Mucosa of gallbladder (tissue), 1 donor: ENCODE results near the gene SETBP1. TPM values are rescaled to one million over a fixed set of nuclear protein-coding genes. Genes with fewer than 3 reads are reported as not detected.

ENCODE experiments used
- DNase-seq: peaks from one replicate; pipeline ENCODE4 v3.0.0-alpha.2; 2020; ENCODE audit warnings: low spot score
- total RNA-seq: library from RNA; stranded (reverse); gene quantifications from one replicate; pipeline ENCODE4 v1.2.1, GENCODE V29; 2021
- donor health status: DM: no; HTN: no; CAD: no.

The SETBP1 gene
- 36.2 TPM for total RNA-seq

DNA sequence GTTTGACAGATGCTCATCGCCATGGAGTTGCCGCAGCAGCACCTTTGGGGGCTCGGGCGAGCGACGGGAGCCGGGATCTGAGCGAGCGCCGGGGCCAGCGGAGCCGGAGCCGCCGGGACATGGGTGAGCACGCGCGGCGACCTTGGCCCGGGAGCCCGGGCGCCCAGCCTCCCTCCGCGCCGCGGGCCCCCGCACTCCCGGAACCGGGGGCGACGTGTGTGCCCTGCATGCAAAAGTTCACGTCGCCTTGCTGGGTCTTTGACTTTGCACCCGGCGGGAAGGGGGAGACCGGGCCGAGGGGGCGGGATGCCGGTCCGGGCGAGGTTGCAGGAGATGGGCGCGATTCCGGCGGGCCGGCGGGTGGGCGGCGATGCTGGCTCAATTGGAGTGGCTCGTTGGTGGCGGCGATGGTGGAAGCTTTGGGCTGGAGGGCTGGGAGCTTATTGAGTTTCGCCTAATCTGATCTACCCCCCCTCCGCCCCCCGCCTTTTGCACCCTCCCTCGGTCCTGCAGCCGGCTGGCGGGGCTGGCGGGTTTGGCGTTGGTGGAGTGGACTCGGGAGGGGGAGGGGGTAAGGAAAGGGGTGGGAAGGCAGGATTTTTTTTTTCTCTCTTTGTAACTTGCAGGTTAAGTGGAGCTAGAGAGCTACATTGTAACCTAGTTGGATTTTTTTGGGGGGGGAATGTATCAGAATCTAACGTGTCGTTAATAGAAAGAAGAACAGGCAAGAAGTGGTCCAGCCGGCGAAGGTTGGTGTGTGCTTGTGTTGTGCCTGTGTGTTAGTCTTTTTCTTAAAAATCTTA lies at the start of gene SETBP1:
TSS of gene SETBP1 (plus strand) at position 616 of the 803 bp plus-strand sequence. CDS start 20,459 bp downstream, outside the sequence.
- DNase-seq = peak; percentile 62

DNA sequence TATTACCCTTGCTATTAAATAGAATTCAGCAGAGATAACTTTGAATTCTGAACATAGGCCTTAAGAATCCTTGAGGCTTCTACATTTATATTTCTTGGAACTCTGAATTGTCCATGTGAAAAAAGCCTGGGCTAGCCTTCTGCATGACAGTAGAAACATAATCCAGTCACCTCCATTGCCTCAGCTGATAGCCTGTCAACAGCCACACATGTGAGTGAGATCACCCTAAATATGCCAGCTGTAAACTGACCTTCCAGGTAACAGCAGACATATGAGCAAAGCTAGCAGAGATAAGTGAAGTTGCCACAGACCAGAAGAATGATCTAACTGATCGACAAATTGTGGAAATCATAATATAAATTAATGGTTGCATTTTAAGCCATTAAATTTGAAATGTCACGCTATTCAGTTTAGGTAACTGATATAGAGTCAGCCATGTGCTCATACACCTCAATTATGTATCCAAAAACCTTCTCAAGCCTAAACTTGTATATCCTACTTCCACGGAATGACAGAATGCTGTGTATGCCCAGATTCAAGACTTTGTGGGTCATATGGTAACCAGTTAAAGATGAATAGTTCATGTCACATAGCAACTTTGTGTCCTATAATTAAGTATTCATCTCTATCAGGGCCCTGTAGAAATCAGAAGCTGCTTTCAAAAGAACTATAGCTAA lies 48.1 kb upstream of the SETBP1 start:
- DNase-seq = no peak

DNA sequence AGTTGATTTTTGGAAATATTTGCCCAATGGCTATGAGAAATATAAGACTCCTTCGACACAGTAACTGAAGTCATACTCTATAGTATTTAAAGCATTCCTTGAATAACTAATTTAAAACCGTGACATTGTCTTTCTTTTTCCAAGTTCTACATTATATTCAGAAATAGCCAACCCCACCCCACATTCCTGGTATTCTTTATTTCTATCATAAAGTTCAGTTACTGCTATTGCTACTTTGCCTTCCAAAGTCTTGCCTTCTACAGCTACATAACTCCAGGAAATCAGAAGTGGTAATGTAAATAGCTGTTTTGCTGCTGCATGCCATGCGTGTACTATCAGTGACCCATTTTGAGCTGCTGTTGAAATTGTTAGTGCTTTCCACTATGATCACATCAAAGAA lies 45.1 kb upstream of the SETBP1 start:
- no peak for DNase-seq

DNA sequence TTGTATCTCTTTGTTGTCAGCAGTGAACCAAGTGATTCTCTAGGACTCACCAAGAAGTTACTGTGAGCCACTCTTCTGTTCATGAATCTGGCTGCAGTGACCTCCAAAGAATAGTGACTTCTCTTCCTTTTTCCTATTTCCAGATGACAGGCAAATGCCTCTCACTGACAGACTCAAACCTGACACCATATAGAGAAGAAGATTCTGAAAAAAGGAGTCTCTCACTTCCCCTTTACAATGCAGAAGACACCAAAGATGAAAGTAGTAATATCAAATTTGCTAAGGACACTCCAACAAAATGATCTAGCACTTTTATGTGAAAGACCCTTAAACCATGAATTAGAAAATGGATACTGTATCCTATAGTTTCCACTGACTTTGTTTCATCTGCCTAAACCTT lies 44.4 kb upstream of the SETBP1 start:
- no peak for DNase-seq

DNA sequence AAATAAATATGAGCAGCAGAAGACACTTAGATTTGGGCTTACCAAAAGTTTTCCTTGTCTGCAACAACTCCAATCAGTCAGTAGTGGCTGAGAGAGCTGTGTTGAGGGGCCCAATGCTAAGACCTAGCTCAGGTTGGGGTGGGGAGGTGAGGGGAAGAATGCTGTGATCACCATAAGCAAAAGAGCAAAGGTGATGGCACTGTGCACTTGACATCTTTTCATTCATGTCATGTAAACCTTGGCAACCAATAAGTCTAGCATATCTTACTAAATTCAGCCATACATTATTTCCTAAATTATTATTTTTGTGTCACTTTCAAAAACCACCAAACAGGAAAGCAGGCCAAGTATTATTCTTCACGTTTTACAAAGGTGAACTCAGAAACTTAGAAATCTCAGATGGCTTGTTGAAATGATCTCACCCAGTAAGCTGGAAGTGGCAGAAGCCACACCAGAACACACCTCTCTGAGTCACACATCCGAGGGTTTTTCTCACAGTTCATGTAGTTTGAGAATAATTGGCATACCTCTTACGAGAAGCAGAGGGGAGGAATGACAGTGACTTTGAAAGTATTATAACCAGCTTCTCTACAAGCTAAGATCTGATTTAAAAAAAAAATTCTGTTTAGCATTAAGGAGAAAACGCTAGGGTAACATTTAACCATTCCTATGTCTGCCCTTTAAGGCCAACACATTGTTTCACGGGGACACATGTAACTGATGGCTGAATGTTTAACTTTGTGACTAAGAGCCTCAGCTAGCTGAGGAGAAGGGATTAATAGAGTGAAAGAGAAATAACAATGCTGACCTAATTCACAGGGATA lies 43.3 kb upstream of the SETBP1 start:
- DNase-seq = no peak

- DNase-seq = no peak
Measured at GRCh38 chr18:44638034-44638540, 42.6 kb upstream of the SETBP1 start.

DNA sequence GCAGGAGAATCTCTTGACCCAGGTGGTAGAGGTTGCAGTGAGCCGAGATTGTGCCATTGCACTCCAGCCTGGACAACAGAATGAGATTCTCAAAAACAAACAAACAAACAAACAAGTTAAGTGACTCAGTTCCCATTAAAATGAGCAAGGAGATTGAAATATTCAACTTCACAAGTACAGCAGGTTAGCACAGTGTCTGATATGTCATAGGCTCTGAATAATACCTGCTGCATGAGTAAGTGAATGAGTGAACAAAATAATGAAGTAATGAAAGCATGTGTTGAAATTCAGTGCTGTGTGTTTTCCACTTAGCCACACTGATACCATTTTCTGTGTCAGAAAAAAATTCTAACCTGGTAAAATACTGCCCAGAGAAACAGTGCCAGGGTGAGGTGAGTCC lies 41.9 kb upstream of the SETBP1 start:
- no peak for DNase-seq

- DNase-seq = no peak
Measured at GRCh38 chr18:44643004-44643403, 37.7 kb upstream of the SETBP1 start.

- peak; percentile 16 for DNase-seq
Measured at GRCh38 chr18:44651478-44651877, 29.2 kb upstream of the SETBP1 start.

GRCh38 chr18:44651918-44652572 lies 28.6 kb upstream of the SETBP1 start:
- DNase-seq = no peak

DNA sequence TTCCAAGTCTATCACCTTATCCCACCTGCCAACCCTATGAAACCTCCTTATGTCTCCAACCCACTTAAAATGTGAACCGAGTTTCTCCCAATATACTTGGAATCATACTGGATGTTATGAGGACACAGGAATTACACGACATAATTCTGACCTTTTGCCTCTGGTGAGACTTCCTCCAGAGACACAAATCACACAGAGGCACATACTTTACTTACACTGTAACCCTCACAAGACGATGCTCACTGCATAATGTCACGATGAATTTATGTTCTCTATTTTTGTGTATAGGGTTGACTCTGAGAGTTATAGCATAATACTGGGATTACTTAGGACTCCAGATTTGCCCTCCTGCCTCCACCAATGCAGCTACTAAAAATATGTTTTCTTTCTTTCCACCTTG lies 28.0 kb upstream of the SETBP1 start:
- DNase-seq = no peak

- peak; percentile 23 for DNase-seq
Measured at GRCh38 chr18:44654573-44654972, 26.1 kb upstream of the SETBP1 start.

DNA sequence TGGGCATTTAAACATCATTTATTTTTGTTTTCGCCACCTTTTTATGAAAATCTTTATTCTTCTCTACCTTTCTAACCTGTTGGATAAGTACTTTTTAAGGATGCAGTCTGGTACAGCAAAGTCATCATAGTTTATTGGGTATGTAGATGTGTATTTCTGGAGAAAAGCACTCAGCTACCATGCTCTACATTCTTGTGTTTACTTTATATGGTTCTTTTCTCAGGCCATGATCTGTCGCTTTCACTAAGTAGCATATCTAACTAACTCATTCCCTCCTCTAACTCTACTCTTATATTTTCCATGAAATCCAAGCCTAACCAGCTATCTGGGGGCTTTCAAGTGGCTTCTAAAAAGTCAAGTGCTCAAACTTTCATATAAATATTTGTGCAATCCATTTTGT lies 25.3 kb upstream of the SETBP1 start:
- no peak for DNase-seq

- no peak for DNase-seq
Measured at GRCh38 chr18:44659771-44660170, 20.9 kb upstream of the SETBP1 start.

DNA sequence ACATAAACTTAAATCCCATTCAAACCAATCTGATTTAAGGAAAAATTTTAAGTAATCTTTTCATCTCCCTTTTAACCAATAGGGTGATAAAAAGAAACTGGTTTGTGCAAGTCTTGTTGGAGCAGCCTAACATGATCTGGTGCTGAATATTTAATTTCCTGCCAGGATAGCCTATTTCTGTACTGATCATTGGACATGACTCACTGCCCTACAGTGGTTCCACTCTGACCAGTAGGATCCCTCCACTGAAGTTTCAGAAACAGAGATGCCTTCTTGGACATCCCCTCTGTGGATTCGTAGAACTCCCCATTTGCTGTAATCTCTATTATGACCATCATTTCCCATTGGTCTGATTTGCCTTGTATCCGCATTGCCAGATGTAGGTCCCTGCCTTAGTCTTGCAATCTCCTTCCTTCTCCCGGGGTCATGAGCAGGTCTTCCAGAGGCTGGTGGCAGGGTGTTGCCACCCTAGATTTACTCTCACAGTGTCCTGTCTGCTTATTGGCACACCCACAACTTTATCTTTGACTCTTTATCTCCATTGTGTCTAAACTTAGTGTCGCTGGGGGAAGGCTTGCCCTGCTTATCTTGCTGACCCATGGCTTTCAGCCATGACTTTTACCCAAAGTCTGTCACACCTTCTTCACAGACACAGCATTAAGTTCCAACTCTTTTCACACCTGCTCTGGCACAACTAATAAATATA lies 12.3 kb upstream of the SETBP1 start:
- DNase-seq = no peak

GRCh38 chr18:44671914-44672313 lies 8.8 kb upstream of the SETBP1 start:
- no peak for DNase-seq

- no peak for DNase-seq
Measured at GRCh38 chr18:44672506-44672905, 8.2 kb upstream of the SETBP1 start.

GRCh38 chr18:44673256-44673880 lies 7.3 kb upstream of the SETBP1 start:
- DNase-seq = no peak

- DNase-seq = no peak
Measured at GRCh38 chr18:44677933-44678332, 2.8 kb upstream of the SETBP1 start.

- DNase-seq = no peak
Measured at GRCh38 chr18:44678725-44679055, 2.0 kb upstream of the SETBP1 start.
